ENCODE results near the gene LCN2. TPM values are rescaled to one million over a fixed set of nuclear protein-coding genes. Genes with fewer than 3 reads are reported as not detected.

Gene LCN2
- total and polyA plus RNA-seq, 9 of the 15 experiments (the other 6 are each of a cell fraction or from before 2014, with no cell fraction given), result 0.10 to 1.2 (median 0.44) TPM; not detected in 1

DNA sequence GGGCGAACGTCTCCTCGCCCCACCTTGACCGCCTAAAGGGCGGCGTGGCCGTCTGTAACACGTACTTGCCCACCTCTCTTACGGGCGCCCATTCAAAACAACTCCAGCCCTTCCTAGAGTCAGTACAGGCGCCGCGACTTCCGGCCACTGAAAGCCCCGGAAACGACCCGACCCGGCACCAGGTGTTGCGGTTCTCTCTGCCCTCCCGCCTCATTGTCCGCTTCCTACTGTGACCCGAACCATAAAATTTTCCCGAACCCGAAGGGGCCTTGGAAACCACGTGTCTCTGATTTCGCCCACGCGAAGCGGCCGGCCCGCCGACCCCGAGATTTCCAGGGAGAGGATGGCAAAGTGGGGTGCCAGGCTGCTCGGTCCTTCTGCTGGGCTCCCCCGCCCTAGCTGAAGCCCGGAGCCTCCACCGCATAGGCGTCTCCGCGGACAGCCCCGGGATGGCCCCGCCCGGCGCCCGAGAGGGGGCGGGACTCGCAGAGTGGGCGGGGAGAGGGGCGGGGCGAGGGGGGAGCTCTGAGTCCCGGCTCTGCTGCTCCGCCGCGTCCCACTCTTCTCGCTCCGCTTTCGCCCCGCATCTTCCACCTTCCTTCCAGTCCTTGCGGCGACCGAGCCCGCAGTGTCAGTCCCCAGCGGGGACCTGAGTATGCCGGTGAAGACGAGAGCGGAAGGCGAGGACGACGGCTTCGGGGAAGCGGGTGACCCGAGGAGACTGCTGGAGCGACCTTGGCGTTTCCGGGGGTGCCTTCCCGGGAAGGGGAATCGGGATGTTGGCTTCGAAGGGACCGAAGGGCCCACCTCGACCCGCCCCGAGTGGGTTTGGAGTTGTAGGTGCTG lies 21.0 kb upstream of the LCN2 start (continued):
- peak; percentile 81 for TF ChIP-seq FOXM1 (IDR thresholded peaks at IDR 0.05; ENCODE audit: low read depth)
- no peak for TF ChIP-seq FOXM1 (CRISPR knock-in tag; IDR thresholded peaks at IDR 0.05; ENCODE audit: low read depth)
- TF ChIP-seq, protein P1, sequence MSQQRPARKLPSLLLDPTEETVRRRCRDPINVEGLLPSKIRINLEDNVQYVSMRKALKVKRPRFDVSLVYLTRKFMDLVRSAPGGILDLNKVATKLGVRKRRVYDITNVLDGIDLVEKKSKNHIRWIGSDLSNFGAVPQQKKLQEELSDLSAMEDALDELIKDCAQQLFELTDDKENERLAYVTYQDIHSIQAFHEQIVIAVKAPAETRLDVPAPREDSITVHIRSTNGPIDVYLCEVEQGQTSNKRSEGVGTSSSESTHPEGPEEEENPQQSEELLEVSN (IDR thresholded peaks at IDR 0.05; ENCODE audit: borderline replicate concordance in 1 of 2, extremely low read depth in 1 of 2, insufficient read depth in 1 of 2, insufficient read length in 1 of 2, low read depth in 1 of 2, low read length in 1 of 2, poor library complexity in 1 of 2, severe bottlenecking in 1 of 2), result peak; percentile 28 to 35
- TF ChIP-seq POLR2B (IDR thresholded peaks at IDR 0.05; ENCODE audit: low read depth, partially characterized antibody), result no peak
- peak; percentile 27; the same call in 1 of the 2 replicates for TF ChIP-seq MTA1 (IDR thresholded peaks at IDR 0.05; ENCODE audit: borderline replicate concordance)
- no peak for TF ChIP-seq ZNF24 (IDR thresholded peaks at IDR 0.05)
- peak; percentile 86 for TF ChIP-seq L3MBTL2 (IDR thresholded peaks at IDR 0.05)
- TF ChIP-seq BRD4 (IDR thresholded peaks at IDR 0.05), result 0 out of 2 replicates have a peak, but pooled peaks have one; percentile 42
- no peak for TF ChIP-seq LCOR (CRISPR knock-in tag; IDR thresholded peaks at IDR 0.05)
- TF ChIP-seq, protein P2, sequence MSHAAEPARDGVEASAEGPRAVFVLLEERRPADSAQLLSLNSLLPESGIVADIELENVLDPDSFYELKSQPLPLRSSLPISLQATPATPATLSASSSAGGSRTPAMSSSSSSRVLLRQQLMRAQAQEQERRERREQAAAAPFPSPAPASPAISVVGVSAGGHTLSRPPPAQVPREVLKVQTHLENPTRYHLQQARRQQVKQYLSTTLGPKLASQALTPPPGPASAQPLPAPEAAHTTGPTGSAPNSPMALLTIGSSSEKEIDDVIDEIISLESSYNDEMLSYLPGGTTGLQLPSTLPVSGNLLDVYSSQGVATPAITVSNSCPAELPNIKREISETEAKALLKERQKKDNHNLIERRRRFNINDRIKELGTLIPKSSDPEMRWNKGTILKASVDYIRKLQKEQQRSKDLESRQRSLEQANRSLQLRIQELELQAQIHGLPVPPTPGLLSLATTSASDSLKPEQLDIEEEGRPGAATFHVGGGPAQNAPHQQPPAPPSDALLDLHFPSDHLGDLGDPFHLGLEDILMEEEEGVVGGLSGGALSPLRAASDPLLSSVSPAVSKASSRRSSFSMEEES (CRISPR knock-in tag; IDR thresholded peaks at IDR 0.05), result peak; percentile 29
- TF ChIP-seq HMGN3 (IDR thresholded peaks at IDR 0.05; ENCODE audit: borderline replicate concordance, extremely low read depth, insufficient read length, low read depth, low read length), result peak; percentile 28
- TF ChIP-seq ZNF224 (CRISPR knock-in tag; IDR thresholded peaks at IDR 0.05), result no peak
- TF ChIP-seq CXXC5 (CRISPR knock-in tag; IDR thresholded peaks at IDR 0.05), result peak; percentile 53
- 0 out of 2 replicates have a peak, but pooled peaks have one; percentile 25 for TF ChIP-seq GMEB1 (CRISPR knock-in tag; IDR thresholded peaks at IDR 0.05)
- no peak for TF ChIP-seq CGGBP1 (CRISPR knock-in tag; IDR thresholded peaks at IDR 0.05)
- no peak for TF ChIP-seq PYGO2 (tag; IDR thresholded peaks at IDR 0.05)
- TF ChIP-seq ZNF511 (CRISPR knock-in tag; IDR thresholded peaks at IDR 0.05), result peak; percentile 43; the same call in 1 of the 2 replicates
